GM19238 (cell line): ENCODE results near the gene ABHD13.

Source experiments
- DNase-seq: peaks from one replicate; pipeline ENCODE4 v3.0.0; 2011; ENCODE audit warnings: low spot score; ENCODE audit not compliant: insufficient read length

Gene ABHD13

DNA sequence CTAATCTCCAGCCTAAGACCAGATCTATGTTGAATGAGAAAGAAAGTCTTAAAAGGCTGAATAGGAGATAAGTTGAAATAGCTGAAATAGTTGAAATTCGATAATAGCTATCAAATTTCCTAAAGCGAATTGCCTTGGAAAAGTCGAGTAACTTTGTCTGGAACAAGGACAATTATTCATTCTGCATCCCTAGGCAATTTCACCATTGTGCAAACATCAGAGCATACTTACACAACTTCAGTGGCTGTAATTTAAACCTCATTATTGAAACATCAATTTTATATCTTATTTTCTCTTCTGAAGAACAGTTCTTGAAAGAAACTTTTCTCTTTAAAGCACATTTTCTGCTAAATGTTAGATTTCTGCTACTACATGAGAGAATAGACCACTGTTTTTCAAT lies 64.9 kb downstream of the ABHD13 start:
- no peak for DNase-seq
